ENCODE measurements around the gene CKMT2.
"Not testable (repeated sequence)": the region's sequence is repeated elsewhere in the genome, so short reads cannot be mapped to it uniquely, and the experiment has no call there.

Gene CKMT2

DNA sequence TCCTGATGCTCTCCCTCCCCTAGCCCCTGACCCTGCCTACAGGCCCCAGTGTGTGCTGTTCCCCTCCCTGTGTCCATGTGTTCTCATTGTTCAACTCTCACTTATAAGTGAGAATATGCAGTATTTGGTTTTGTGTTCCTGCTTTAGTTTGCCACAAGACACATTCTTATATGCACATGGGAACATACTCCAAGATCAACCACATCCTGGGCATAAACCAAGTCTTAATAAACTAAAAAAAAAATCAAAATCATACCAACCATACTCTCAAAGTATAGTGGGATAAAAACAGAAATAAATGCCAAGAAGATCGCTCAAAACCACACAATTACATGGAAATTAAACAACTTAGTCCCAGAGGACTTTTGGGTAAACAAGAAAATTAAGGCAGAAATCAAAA is 57.0 kb downstream of the CKMT2 start:
- H3K9me3 Mint-ChIP-seq, result peaks cover 31% of the 10 kb centered on the region
- peaks cover 26% of the 10 kb centered on the region for H3K36me3 Mint-ChIP-seq (ENCODE audit: low read depth)
- no peak overlapping the region for H3K4me3 Mint-ChIP-seq
- peaks cover 10% of the 10 kb centered on the region for H3K4me1 Mint-ChIP-seq (ENCODE audit: low read depth)
- H3K27me3 Mint-ChIP-seq (ENCODE audit: low read depth), result no peaks in the 10 kb centered on the region
- H3K27ac Mint-ChIP-seq, result no peak overlapping the region

DNA sequence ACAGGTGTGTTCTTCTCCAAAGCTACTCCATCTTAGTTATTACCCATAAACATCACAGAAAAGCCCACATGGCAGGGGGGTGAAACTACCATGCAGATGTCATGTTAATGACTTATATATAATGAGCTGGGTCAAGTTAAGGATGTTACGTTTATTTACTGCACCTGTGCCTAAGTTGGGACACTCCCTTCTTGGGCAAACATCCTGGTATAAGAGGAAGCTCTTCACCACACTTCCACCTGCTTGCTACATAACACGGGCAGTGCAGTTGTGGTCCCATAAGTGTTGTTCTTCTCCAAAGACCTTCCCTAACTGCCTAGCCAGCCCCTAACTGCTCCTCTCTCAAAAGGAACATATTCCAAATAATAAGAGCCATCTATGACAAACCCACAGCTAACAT is 59.0 kb downstream of the CKMT2 start:
- no peak overlapping the region for H3K4me3 Mint-ChIP-seq
- H3K36me3 Mint-ChIP-seq (ENCODE audit: low read depth), result peaks cover 26% of the 10 kb centered on the region
- no peaks in the 10 kb centered on the region for H3K27me3 Mint-ChIP-seq (ENCODE audit: low read depth)
- H3K4me1 Mint-ChIP-seq (ENCODE audit: low read depth), result peaks cover 10% of the 10 kb centered on the region
- H3K9me3 Mint-ChIP-seq, result peaks cover 31% of the 10 kb centered on the region
- no peak overlapping the region for H3K27ac Mint-ChIP-seq

DNA sequence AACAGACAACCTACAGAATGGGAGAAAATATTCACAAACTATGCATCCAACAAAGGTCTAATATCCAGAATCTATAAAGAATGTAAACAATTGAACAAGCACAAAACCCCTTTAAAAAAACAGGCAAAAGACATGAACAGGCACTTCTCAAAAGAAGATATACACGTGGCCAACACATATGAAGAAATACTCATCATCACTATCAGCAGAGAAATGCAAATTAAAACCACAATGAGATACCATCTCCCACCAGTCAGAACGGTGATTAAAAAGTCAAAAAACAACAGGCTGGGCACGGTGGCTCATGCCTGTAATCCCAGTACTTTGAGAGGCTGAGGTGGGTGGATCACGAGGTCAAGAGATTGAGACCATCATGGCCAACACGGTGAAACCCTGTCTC is 60.9 kb downstream of the CKMT2 start:
- peaks cover 31% of the 10 kb centered on the region for H3K9me3 Mint-ChIP-seq
- H3K36me3 Mint-ChIP-seq (ENCODE audit: low read depth), result peaks cover 26% of the 10 kb centered on the region
- peaks cover 17% of the 10 kb centered on the region for H3K4me1 Mint-ChIP-seq (ENCODE audit: low read depth)
- not testable (repeated sequence) for H3K27ac Mint-ChIP-seq; H3K4me3 Mint-ChIP-seq; H3K27me3 Mint-ChIP-seq (ENCODE audit: low read depth)

DNA sequence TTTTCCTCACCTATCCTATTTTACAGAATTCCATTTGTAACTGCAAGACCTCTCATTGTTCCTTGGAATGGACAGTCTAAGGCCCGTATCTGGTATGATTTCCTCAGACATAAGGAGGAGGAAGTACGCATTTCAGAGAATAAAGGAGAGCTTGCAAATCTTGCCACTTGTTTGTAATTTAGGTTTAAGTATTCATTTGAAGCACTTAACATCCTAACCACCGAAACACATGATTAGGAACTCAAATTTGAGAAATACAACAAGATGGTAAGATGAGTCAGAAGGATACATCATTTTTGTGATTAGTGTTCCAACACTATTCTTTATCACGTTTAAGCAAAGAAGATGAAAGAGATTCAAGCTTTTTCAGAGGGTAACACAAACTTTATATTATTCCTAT is 64.4 kb downstream of the CKMT2 start:
- H3K27ac Mint-ChIP-seq, result no peak overlapping the region
- peaks cover 10% of the 10 kb centered on the region for H3K9me3 Mint-ChIP-seq
- no peaks in the 10 kb centered on the region for H3K27me3 Mint-ChIP-seq (ENCODE audit: low read depth)
- H3K4me3 Mint-ChIP-seq, result no peak overlapping the region
- peaks cover 29% of the 10 kb centered on the region for H3K4me1 Mint-ChIP-seq (ENCODE audit: low read depth)
- H3K36me3 Mint-ChIP-seq (ENCODE audit: low read depth), result peaks cover 6% of the 10 kb centered on the region

DNA sequence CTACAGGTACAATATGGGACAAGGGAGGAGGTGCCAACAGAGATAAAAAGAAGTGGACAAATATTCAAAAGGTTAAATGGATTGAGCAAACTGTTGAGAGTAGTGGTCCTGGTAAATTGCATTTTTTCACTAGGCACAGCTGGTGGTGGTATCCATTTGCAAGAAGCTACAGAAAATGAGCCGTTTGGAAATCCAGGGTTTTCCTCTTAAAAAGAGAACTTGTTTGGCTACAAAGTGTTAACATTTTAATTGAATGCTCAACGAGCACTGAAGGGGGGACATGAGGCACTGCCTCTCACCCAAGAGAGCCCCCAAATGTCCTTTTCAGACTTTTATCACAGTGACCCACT is 67.8 kb downstream of the CKMT2 start:
- Mint-ChIP-seq H3K4me3 (peak overlapping the region; percentile 95), H3K27me3 (ENCODE audit: low read depth) (no peaks in the 10 kb centered on the region), H3K4me1 (ENCODE audit: low read depth) (peaks cover 41% of the 10 kb centered on the region), H3K9me3 (no peaks in the 10 kb centered on the region), H3K36me3 (ENCODE audit: low read depth) (peaks cover 8% of the 10 kb centered on the region), H3K27ac (peak overlapping the region; percentile 97)

DNA sequence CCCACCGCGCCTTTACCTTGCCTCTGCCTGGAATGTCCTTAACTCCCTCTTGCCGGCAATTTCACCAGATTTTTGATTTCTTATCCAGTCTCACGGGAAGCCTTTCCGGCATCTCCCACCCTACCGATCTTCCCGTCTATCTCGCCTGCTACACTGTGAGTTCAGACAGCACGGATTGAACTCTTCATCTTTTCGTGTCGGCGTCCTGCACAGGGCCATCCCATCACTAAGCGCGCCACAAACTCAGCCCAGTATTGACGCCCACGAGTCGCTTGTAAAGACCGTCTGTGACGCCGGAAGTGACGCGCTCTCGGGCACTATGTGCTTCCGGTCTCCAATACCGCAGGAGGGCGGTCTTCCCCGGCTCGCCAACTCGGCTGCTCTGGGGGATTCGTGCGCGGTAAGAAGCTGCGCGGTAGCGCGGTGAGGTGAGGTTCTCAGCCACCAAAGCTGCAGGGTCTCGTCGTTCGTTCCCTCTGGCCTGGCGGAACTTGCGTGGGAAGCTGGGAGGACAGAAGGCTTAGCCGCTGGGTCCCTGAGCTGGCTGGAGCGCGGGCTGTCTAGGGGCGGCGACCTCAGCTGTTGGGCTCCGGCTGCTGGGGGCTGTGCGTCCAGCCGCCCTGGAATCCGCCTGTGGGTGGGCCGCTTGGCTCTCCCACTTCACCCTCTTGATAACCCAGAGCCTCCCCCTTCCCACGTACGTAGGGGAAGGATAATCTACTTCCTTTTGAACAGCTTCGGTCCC is 68.3 kb downstream of the CKMT2 start, which contains the start of gene ZCCHC9:
Gene ZCCHC9 (plus strand): TSS at position 317 of the 745 bp plus-strand sequence. CDS start 3,171 bp downstream, outside the sequence.
- Mint-ChIP-seq H3K36me3 (ENCODE audit: low read depth) (peaks cover 8% of the 10 kb centered on the region), H3K27ac (peak within 1 kb of the TSS; percentile 97), H3K4me1 (ENCODE audit: low read depth) (peaks cover 41% of the 10 kb centered on the region), H3K9me3 (no peaks in the 10 kb centered on the region), H3K27me3 (ENCODE audit: low read depth) (no peaks in the 10 kb centered on the region), H3K4me3 (peak within 1 kb of the TSS; percentile 95)

DNA sequence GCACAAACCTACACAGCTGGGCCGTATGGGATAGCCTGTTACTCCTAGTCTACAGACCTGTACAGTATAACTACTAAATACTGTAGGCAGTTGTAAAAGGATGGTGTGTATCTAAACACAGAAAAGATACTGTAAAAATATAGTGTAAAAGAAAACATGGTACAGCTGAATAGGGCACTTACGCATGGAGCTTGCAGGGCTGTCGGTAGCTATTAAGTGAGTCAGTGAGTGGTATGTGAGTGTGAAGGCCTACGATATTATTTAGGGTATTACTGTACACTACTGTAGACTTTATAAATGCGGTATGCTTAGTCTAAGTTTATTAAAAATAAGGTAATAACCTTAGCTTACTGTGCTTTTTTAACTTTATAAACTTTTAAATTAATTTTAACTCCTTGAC is 69.5 kb downstream of the CKMT2 start:
- H3K9me3 Mint-ChIP-seq, result no peaks in the 10 kb centered on the region
- H3K27me3 Mint-ChIP-seq (ENCODE audit: low read depth), result no peaks in the 10 kb centered on the region
- H3K27ac Mint-ChIP-seq, result peak overlapping the region; percentile 97
- peaks cover 41% of the 10 kb centered on the region for H3K4me1 Mint-ChIP-seq (ENCODE audit: low read depth)
- H3K4me3 Mint-ChIP-seq, result peak overlapping the region; percentile 95
- H3K36me3 Mint-ChIP-seq (ENCODE audit: low read depth), result peaks cover 8% of the 10 kb centered on the region

DNA sequence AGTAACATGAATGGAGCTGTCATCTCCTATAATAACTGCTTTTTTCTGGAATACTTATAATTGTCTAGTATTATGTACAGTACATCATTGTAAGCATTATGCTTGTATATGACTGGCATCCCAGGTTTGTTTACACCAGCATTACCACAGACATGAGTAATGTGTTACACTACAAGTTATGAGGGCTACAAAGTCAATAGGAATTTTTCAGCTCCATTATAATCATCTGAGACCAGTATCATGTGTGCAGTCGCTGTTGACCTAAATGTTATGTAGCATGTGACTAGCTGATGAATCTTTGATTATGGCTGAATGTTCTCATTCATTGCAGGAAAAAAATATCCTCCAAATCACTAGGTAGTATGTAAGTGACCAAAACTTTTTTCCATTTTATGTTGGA is 70.4 kb downstream of the CKMT2 start:
- peak overlapping the region; percentile 36 for H3K27ac Mint-ChIP-seq
- no peaks in the 10 kb centered on the region for H3K9me3 Mint-ChIP-seq
- H3K27me3 Mint-ChIP-seq (ENCODE audit: low read depth), result no peaks in the 10 kb centered on the region
- H3K4me3 Mint-ChIP-seq, result no peak overlapping the region
- peaks cover 38% of the 10 kb centered on the region for H3K4me1 Mint-ChIP-seq (ENCODE audit: low read depth)
- H3K36me3 Mint-ChIP-seq (ENCODE audit: low read depth), result peaks cover 8% of the 10 kb centered on the region

DNA sequence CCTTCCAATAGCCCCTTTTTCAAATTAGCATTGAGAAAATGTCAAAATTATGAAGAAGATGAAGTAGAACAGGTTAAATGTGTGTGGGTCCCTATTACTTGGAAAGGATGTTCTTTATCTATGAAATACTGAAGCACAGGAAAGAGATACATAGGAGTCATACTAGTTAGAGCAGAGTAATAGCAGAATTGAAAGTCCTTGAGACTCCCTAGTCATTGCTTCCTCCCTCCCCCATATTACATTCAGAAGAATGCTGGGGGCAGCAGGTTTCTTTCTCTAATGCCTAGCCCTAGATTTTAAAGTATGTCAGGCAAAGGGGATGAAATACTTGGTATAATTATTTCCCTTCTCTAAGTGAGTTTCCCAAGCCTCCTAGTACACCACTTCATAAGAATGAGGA is 72.7 kb downstream of the CKMT2 start:
- Mint-ChIP-seq H3K36me3 (ENCODE audit: low read depth) (peaks cover 8% of the 10 kb centered on the region), H3K27ac (no peak overlapping the region), H3K9me3 (no peaks in the 10 kb centered on the region), H3K27me3 (ENCODE audit: low read depth) (no peaks in the 10 kb centered on the region), H3K4me3 (no peak overlapping the region), H3K4me1 (ENCODE audit: low read depth) (peaks cover 19% of the 10 kb centered on the region)

DNA sequence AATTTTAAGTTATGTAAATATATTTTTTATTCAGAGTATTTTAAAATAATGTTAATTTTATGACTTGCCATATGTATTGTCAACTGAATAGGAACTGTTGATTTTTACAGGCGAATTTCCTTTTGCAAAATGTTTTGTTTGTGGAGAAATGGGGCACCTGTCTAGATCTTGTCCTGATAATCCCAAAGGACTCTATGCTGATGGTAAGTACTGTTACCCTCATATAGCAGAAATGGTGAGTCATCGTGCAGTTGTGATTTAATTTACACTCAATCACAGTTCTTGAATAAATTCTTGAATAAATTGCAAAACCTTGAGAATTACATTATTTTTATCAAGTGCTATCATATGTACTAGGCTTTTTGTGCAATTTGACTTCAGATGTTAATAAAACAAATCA is 75.7 kb downstream of the CKMT2 start:
- H3K4me1 Mint-ChIP-seq (ENCODE audit: low read depth), result peaks cover 10% of the 10 kb centered on the region
- H3K9me3 Mint-ChIP-seq, result no peaks in the 10 kb centered on the region
- H3K27ac Mint-ChIP-seq, result no peak overlapping the region
- no peak overlapping the region for H3K4me3 Mint-ChIP-seq
- no peaks in the 10 kb centered on the region for H3K27me3 Mint-ChIP-seq (ENCODE audit: low read depth)
- H3K36me3 Mint-ChIP-seq (ENCODE audit: low read depth), result peaks cover 19% of the 10 kb centered on the region

DNA sequence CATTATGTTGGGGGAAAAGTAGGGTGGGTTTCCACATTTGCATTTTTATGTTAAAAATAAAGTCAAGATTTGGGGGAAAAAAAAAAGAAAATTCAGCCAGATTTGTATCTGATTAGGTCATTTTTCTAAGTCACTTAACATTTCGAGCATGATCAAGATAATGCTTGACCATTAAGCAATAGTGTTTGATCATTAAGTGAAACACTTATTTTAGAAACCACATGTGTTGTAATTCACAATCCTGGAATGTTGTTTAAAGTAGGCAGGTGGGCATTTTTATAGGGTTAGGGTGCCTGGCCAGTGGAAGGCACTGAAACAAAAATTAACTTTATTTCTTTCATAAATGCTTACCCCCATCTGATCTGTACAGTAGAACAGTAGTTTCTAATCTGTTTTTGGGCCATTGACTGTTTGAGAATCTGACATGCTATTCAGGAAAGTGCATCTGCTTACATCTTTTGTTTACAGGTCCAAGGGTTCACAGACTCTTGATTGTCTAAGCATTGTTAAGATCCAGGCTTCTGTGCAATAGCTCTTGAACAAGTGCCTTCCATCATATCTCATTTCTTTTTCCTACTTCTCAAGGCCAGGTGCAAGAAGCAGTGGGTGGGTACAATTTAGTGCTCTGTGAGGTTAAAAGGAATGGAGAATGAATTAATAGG is 77.4 kb downstream of the CKMT2 start:
- Mint-ChIP-seq H3K27ac (peak overlapping the region; percentile 15), H3K27me3 (ENCODE audit: low read depth) (no peaks in the 10 kb centered on the region), H3K4me3 (no peak overlapping the region), H3K9me3 (no peaks in the 10 kb centered on the region), H3K4me1 (ENCODE audit: low read depth) (peaks cover 2% of the 10 kb centered on the region), H3K36me3 (ENCODE audit: low read depth) (peaks cover 21% of the 10 kb centered on the region)

DNA sequence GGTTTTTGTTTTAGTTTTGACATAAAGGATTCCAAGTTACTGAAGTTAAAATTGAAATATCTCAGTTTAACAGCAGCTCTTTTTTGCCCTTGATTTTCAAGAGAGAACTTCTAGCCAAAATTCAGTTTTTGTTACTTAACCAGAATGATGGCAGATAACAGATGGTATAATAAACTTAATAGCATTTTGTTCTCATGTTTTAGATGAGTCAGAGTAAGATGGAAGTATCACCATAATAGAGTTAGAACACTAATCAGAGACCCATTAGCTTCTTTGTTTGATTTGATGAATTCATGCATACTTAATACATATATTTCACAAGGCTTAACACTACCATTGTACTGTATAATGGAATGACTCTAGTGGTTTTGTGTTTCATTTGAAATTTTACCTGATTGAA is 80.2 kb downstream of the CKMT2 start:
- H3K27me3 Mint-ChIP-seq (ENCODE audit: low read depth), result no peaks in the 10 kb centered on the region
- no peak overlapping the region for H3K27ac Mint-ChIP-seq
- no peaks in the 10 kb centered on the region for H3K4me1 Mint-ChIP-seq (ENCODE audit: low read depth)
- no peaks in the 10 kb centered on the region for H3K9me3 Mint-ChIP-seq
- peaks cover 21% of the 10 kb centered on the region for H3K36me3 Mint-ChIP-seq (ENCODE audit: low read depth)
- no peak overlapping the region for H3K4me3 Mint-ChIP-seq

DNA sequence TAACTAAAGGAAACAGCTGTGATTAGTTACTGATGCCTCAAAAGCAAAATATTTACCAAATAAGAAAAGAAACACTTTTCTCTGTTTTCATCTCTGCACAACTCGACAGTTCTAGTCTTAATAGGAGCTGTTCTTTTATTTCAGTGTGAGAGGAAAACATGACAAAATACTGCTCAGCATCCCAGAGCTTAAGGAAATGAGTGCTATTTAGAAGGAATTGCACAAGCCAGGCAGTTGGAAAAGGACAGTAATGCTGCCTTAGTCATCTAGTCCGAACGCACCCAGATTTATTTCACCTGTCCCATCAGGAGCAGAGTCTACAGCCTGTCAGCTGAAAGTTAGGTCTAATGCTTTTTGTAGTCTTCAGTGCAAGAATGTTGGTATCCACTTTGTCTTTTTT is 80.6 kb downstream of the CKMT2 start:
- H3K9me3 Mint-ChIP-seq, result no peaks in the 10 kb centered on the region
- peaks cover 21% of the 10 kb centered on the region for H3K36me3 Mint-ChIP-seq (ENCODE audit: low read depth)
- no peak overlapping the region for H3K4me3 Mint-ChIP-seq
- no peaks in the 10 kb centered on the region for H3K27me3 Mint-ChIP-seq (ENCODE audit: low read depth)
- H3K4me1 Mint-ChIP-seq (ENCODE audit: low read depth), result no peaks in the 10 kb centered on the region
- H3K27ac Mint-ChIP-seq, result no peak overlapping the region

DNA sequence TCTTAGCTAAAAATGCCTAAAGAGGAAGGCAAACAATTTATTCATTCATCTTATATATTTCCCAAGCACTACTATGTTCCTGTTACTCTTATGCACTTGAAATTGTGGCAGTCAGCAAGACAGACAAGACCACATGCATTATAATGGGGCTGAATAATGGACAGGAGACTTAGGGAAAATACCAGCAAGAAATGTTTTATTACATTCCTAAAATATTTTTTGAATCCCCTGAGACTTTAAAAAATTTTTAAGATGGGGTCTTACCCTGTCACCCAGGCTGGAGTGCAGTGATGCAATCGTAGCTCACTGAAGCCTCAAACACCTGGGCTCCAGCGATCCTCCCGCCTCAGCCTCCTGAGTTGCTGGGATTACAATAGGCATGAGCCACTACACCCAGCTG is 81.5 kb downstream of the CKMT2 start:
- Mint-ChIP-seq H3K4me3 (no peak overlapping the region), H3K4me1 (ENCODE audit: low read depth) (no peaks in the 10 kb centered on the region), H3K27ac (no peak overlapping the region)

DNA sequence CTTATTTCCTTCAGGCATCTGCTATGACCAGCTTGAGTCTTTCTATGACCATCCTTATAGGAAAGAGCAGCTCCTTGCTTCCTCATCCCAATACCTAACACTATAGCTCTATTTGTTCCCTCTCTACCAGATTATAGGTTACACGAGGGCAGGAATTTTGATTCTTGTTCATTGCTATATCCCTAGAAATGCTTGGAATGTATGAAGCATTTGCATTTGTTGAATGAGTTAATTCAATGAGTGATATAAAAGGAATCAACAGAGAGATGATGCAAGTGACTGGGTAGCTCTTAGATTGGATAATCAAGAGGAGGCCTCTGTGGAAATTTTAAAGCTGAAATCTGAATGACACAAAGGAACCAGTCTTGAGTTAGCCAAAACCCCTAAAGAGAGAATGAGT is 82.2 kb downstream of the CKMT2 start:
- Mint-ChIP-seq H3K4me1 (ENCODE audit: low read depth) (no peaks in the 10 kb centered on the region), H3K4me3 (no peak overlapping the region), H3K27me3 (ENCODE audit: low read depth) (no peaks in the 10 kb centered on the region), H3K9me3 (no peaks in the 10 kb centered on the region), H3K36me3 (ENCODE audit: low read depth) (peaks cover 21% of the 10 kb centered on the region), H3K27ac (no peak overlapping the region)

More for the DNA sequence above, 81.5 kb downstream of the CKMT2 start:
- H3K9me3 Mint-ChIP-seq, result no peaks in the 10 kb centered on the region
- peaks cover 21% of the 10 kb centered on the region for H3K36me3 Mint-ChIP-seq (ENCODE audit: low read depth)
- H3K27me3 Mint-ChIP-seq (ENCODE audit: low read depth), result no peaks in the 10 kb centered on the region
